ENCODE data around the gene TLL1.

- TF ChIP-seq, protein P1, sequence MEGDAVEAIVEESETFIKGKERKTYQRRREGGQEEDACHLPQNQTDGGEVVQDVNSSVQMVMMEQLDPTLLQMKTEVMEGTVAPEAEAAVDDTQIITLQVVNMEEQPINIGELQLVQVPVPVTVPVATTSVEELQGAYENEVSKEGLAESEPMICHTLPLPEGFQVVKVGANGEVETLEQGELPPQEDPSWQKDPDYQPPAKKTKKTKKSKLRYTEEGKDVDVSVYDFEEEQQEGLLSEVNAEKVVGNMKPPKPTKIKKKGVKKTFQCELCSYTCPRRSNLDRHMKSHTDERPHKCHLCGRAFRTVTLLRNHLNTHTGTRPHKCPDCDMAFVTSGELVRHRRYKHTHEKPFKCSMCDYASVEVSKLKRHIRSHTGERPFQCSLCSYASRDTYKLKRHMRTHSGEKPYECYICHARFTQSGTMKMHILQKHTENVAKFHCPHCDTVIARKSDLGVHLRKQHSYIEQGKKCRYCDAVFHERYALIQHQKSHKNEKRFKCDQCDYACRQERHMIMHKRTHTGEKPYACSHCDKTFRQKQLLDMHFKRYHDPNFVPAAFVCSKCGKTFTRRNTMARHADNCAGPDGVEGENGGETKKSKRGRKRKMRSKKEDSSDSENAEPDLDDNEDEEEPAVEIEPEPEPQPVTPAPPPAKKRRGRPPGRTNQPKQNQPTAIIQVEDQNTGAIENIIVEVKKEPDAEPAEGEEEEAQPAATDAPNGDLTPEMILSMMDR (IDR thresholded peaks at IDR 0.05), result no peak
- no peak for TF ChIP-seq POLR2A (IDR thresholded peaks at IDR 0.05)
Measured at GRCh38 chr4:166008510-166008909, 135.5 kb downstream of the TLL1 start.

All from esophagus squamous epithelium (tissue), 4 donors.